ENCODE data around the gene CEP85L. TPM values are rescaled to one million over a fixed set of nuclear protein-coding genes. Genes with fewer than 3 reads are reported as not detected.

Gene CEP85L
- total RNA-seq, 1 donor from 2014 or later = 3.3 TPM

DNA sequence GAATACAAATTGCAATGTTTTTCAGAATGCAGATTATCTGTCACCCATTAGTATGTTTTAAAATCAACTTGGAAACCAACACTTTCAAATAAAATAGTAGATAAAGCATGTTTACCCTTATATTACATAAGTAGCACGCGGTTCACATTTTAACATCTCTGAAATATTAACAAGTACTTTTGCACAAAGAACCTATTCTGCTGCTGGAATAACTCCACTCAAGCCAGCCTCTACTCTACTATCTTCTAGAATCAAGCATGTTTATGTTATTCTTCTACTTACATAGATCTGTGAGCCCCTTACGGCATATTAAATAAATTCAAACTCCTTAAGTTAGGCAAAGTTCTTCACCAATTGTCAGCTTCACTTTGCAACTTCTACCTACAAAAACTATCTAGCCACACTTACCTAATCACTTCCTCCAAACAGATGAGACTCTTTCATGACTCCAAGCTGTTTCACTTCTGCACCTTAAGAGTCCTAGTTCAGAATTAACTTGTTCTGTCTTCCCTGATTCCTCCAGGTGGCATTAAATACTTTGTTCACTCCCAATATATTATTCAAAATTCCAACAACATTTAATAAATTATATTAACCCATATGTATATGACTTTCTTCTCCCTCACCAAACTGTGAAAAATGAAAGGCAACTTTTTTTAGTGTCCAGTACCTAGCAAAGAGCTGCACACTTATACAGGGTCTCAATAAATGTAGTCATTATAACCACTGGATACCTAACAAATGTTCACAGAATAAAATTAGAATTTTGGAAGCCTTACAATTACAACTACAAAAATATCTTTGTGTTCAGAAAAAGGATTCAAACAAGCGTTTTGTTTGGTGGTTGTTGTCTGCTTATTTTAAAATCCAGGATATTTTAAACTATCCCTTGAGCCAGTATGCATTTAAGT lies 12.1 kb downstream of the CEP85L start:
- no peaks in the 10 kb centered on the region for H3K36me3 ChIP-seq (ENCODE audit: control insufficient read depth, insufficient read depth, low read length)
- no peak for DNase-seq (ENCODE audit: low read depth)
- H3K27me3 ChIP-seq (ENCODE audit: control insufficient read depth, insufficient read depth, low read length) = no peaks in the 10 kb centered on the region

DNA sequence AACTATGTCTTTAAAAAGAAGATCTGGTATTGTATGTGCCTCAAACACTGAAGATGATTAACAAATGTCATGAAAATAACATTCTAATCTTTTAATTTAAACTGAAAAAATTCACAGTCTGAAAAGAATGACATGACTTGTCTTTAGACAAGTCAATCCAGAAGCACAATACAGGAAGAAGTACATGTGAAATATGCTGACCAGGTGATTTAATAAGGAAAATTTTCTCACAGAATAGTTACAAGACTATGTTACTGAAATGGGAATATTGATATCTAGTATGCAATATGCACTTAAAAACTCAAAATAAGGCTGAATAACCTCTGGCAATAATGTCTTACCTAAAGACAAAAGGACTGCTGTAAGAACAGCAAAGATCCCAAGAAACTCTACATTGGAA lies 13.1 kb downstream of the CEP85L start:
- DNase-seq (ENCODE audit: low read depth) = no peak
- Histone ChIP-seq H3K4me3 (ENCODE audit: low read depth, low read length) (no peak overlapping the region), H3K36me3 (ENCODE audit: control insufficient read depth, insufficient read depth, low read length) (no peaks in the 10 kb centered on the region), H3K27me3 (ENCODE audit: control insufficient read depth, insufficient read depth, low read length) (no peaks in the 10 kb centered on the region)
- TF ChIP-seq, protein P1, sequence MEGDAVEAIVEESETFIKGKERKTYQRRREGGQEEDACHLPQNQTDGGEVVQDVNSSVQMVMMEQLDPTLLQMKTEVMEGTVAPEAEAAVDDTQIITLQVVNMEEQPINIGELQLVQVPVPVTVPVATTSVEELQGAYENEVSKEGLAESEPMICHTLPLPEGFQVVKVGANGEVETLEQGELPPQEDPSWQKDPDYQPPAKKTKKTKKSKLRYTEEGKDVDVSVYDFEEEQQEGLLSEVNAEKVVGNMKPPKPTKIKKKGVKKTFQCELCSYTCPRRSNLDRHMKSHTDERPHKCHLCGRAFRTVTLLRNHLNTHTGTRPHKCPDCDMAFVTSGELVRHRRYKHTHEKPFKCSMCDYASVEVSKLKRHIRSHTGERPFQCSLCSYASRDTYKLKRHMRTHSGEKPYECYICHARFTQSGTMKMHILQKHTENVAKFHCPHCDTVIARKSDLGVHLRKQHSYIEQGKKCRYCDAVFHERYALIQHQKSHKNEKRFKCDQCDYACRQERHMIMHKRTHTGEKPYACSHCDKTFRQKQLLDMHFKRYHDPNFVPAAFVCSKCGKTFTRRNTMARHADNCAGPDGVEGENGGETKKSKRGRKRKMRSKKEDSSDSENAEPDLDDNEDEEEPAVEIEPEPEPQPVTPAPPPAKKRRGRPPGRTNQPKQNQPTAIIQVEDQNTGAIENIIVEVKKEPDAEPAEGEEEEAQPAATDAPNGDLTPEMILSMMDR (IDR thresholded peaks at IDR 0.05; ENCODE audit: insufficient read depth, low read length, poor library complexity, severe bottlenecking) = no peak

More for the DNA sequence above, 12.1 kb downstream of the CEP85L start:
- TF ChIP-seq, protein P1 (IDR thresholded peaks at IDR 0.05; ENCODE audit: insufficient read depth, low read length, poor library complexity, severe bottlenecking) = no peak
- H3K4me3 ChIP-seq (ENCODE audit: low read depth, low read length) = no peak overlapping the region

DNA sequence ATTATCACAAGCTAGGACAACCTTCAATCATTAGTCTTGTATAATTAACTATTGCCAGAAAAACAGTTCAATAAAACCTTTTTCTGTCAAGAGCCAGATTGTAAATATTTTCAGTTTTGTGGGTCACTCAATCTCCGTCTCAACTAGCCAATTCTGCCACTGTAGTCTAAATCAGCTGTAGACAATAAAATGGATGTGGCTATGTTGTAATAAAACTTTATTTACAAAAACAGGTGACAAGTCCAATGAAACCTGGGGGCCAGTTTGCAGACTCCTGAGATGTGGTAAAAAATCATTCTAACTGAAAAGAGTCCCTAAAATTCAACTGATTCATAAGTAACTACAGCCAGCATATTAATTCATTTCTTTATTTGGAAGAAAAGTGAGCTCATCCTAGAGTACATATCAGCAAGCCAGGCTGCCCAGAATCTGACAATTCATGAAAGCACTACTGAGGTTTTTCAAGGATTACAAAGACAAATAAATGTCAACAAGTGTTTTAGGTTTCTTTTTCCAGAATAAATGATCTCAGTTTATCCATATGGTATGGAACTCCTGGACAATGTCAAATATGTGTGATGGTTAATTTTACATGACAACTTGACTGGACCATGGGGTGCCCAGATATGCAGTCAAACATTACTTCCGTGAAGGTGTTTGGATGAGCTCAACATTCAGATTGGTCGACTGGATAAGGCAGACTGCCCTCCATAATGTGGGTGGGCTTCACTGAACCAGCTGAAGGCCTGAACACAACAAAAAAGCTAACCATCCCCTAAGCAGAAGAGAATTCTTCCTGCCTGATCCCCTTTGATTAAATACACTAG lies 15.3 kb downstream of the CEP85L start:
- Histone ChIP-seq H3K4me3 (ENCODE audit: low read depth, low read length) (no peak overlapping the region), H3K27me3 (ENCODE audit: control insufficient read depth, insufficient read depth, low read length) (no peaks in the 10 kb centered on the region), H3K36me3 (ENCODE audit: control insufficient read depth, insufficient read depth, low read length) (no peaks in the 10 kb centered on the region)
- DNase-seq (ENCODE audit: low read depth) = no peak
- TF ChIP-seq, protein P1 (IDR thresholded peaks at IDR 0.05; ENCODE audit: insufficient read depth, low read length, poor library complexity, severe bottlenecking) = no peak

DNA sequence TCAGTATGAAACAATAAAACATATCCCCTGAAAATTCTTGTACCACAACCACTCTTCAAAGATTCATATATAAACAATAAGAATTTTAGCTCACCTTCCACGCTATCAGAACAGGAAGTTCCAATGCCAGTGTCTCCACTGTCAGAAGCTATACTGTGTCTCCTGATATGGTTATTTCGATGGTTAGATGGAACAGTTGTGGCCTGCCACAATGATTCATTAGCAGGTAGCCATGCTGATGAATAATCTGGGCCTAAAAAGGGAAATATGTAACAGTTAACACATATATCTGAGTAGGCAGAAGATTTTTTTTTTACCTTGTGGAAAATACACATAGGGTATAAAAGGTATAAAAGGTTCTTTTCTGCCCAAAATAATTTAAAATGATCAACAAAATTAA lies 19.0 kb downstream of the CEP85L start:
- no peak overlapping the region for H3K4me3 ChIP-seq (ENCODE audit: low read depth, low read length)
- H3K36me3 ChIP-seq (ENCODE audit: control insufficient read depth, insufficient read depth, low read length) = no peaks in the 10 kb centered on the region
- TF ChIP-seq, protein P1 (IDR thresholded peaks at IDR 0.05; ENCODE audit: insufficient read depth, low read length, poor library complexity, severe bottlenecking) = no peak
- H3K27me3 ChIP-seq (ENCODE audit: control insufficient read depth, insufficient read depth, low read length) = no peaks in the 10 kb centered on the region
- no peak for DNase-seq (ENCODE audit: low read depth)

DNA sequence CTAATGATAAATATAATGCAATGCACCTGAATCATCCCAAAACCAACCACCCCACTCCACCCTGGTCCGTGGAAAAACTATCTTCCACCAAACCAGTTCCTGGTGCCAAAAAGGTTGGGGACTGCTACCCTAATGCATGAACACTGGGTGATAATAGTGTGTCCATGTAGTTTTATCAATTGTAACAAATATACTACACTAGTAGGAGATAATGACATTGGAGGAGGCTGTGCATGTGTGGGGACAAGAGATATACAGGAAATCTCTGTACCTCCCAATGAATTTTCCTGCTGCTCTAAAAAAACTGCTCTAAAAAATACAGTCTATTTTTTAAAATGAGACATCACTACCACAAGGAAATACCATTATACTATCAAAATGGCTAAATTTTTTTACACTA lies 20.5 kb downstream of the CEP85L start:
- DNase-seq (ENCODE audit: low read depth) = no peak
- Histone ChIP-seq H3K27me3 (ENCODE audit: control insufficient read depth, insufficient read depth, low read length) (no peaks in the 10 kb centered on the region), H3K4me3 (ENCODE audit: low read depth, low read length) (no peak overlapping the region), H3K36me3 (ENCODE audit: control insufficient read depth, insufficient read depth, low read length) (no peaks in the 10 kb centered on the region)
- TF ChIP-seq, protein P1 (IDR thresholded peaks at IDR 0.05; ENCODE audit: insufficient read depth, low read length, poor library complexity, severe bottlenecking) = no peak

Data from kidney epithelial cell (primary cell).